Fibroblast of upper back skin (primary cell): ENCODE data around the gene ARHGAP11B.
A peak's percentile ranks its signal among the peaks of the same experiment; 100 is the strongest.
"Not testable (repeated sequence)": the region's sequence is repeated elsewhere in the genome, so short reads cannot be mapped to it uniquely, and the experiment has no call there.

ENCODE experiments used
- DNase-seq: peaks from one replicate; pipeline ENCODE4 v3.0.0-alpha.2; 2013

The ARHGAP11B gene

DNA sequence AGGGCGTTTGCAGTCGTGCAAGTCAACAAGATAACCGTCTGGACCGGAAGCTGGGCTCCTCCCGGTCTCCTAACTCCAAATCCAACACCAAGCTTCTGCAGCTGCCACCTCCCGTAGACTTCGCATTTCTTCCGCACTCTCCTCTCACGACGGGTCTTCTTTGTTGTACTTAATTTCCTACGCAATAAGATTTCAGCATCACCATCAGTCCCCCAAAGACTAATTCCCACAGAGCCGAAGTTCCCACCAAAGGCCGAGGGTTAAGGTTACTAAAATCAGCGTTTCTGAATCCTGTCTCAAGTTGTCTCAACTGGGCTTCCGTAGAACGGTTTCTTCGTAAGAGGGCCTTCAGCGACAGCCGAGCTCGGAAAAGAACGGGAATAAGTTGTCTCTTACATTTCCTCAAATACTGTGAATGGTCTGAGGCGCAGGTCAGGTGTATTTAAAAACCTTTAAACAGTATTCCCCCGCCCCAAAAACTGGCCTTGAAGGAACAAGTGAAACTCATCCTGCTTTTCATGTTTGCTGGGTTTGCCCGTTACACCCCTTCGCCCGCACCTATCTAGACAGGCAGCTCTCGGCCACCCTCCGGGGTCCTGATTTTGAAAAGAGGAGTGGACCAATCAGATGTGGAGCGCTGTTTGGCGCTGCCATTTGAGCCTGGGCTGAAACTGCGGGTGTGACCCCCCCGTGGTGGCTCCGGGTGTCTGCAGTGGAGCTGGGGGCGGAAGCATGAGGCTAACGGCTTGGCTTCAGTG lies at the start of gene ARHGAP11B:
Gene ARHGAP11B, plus strand, starts transcription at position 693 of the 758 bp plus-strand sequence.
- DNase-seq: peak; percentile 97

- DNase-seq: not testable (repeated sequence)
These were observed 46.4 kb upstream of the ARHGAP11B start for GRCh38 chr15:30579394-30579970.

DNA sequence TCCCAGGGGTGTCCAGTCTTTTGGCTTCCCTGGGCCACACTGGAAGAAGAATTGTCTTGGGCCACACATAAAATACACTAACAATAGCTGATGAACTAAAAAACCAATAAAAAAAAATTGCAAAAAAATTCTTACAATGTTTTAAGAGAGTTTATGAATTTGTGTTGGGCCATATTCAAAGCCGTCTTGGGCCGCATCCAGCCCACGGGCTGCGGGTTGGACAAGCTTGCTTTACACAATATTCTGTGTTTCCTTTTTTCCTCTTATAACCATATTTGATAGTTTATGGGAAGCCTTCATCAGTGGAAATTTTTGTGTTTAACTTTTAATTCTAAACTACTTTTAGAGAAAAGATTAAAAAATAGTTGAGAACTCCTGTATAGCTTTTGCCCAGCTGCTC lies 45.2 kb upstream of the ARHGAP11B start:
- DNase-seq: not testable (repeated sequence)

GRCh38 chr15:30598953-30599352 lies 27.0 kb upstream of the ARHGAP11B start:
- DNase-seq: not testable (repeated sequence)

GRCh38 chr15:30603796-30604195 lies 22.1 kb upstream of the ARHGAP11B start, which contains the start of gene GOLGA8H:
Gene GOLGA8H, plus strand, starts transcription at chr15:30604028. Its CDS starts 98 bp downstream, at chr15:30604126.
- not testable (repeated sequence) for DNase-seq

DNA sequence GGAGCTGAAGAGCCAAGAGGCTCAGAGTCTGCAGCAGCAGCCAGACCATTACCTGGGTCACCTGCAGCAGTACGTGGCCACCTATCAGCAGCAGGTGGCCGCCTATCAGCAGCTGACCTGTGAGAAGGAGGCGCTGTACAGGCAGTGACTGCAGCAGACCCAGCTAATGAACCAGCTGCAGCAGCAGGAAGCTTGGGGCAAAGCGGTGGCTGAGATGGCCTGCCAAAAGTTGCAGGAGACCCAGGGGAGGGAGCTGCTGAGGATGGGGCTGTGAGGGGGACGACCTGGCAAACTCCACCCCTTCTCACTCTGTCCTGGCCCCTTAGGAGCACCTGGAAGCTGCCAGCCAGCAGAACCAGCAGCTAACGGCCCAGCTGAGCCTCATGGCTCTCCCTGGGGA lies 13.7 kb upstream of the ARHGAP11B start:
- not testable (repeated sequence) for DNase-seq

- DNase-seq: peak; percentile 37
These were observed 4.6 kb upstream of the ARHGAP11B start for GRCh38 chr15:30621342-30621741.

DNA sequence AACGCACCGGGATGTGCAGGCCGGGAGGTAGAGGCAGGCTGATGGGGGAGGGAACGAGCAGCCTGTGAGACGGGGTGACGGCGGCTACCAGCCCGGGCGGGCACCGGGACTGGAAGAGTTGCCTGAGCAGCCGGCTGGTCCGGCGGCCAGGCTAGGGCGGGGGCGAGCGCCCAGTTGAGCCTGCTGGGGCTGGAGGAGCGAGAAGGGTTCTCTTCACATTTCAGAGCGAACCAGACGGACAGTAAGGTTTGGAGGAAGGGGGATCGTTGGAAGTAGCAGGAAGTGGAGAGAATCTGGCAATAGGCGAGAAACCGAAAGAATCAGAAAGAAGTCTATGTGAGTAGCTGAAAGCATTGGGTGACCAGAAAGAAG lies 252 bp downstream of the ARHGAP11B start:
- DNase-seq: peak; percentile 10

- DNase-seq: peak; percentile 2
These were observed 704 bp downstream of the ARHGAP11B start for GRCh38 chr15:30626632-30627031.

DNA sequence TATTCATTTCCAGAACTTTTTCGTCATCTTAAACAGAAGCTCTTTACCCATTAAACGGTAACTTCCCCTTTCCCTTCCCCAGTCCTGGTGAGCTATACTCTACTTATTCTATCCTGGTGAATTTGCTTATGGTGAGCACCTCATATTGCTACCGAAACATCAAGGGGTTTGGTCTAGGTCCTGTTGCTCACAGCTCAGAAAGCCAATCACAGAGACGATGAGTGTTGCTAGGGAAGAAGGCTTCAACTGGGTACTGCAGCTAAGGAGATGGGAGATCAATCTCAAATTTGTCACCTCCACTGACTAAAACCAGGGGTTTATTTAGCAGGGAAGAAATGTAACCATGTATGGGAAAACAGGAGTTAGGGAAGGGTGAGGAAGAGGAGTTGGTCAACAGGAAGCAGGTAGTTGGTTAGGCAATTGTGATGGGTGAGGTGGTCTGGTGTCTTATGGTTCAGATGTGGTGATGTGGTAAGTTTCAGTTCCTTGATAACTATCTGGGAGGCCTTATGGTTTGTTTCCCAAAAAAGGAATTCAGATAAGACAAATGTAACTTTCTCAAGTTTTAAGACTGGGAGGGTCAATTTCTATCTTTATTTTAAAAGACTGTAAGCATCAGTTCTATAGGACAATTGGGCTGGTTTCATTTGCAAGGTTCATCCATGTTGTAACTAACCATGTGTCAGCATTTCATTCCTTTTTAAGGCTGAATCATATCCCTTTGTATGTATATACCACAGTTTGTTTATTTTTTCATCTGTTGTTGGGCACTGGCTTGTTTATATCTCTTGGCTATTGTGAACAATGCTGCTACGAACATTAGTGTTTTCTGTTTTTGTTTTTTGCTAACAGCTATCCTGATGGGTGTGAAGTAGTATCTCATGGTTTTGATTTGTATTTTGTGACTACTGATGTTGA lies 24.3 kb downstream of the ARHGAP11B start:
- no peak for DNase-seq

- DNase-seq: peak; percentile 27
These were observed 35.2 kb downstream of the ARHGAP11B start for GRCh38 chr15:30661154-30661553.

DNA sequence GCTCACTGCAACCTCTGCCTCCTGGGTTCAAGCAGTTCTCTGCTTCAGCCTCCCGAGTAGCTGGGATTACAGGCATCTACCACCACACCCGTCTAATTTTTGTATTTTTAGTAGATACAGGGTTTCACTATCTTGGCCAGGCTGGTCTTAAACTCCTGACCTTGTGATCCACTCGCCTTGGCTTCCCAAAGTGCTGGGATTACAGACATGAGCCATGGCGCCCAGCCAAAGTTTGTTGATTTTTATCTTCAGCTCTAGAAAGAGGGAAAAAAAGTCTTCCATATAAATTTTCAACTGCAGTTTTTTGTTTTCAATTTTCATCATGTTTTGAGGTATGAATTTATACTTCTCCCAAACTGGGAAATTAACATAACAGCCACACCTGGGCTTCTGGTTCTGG lies 43.7 kb downstream of the ARHGAP11B start:
- peak; percentile 2 for DNase-seq

DNA sequence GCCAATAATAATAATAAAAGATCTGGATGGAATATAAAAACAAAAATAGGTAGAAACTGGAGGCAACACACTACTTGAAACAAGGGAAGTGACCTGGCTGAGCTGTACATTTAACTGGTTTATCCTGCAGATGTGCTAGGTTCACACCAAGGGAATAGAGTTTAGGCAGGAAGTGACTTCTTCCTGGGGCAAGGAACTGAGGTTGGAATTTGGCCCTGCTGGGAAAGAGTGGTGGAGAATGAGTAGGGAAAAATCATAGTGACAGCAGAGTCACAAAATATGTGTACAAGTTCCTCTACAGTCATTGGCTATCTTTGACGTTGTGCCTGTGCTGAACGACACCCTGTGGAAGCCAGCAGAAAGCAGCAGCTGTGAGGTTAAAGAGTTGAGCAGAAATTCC lies 44.1 kb downstream of the ARHGAP11B start:
- peak; percentile 0 for DNase-seq

- no peak for DNase-seq
These were observed 45.4 kb downstream of the ARHGAP11B start for GRCh38 chr15:30671309-30671708.

DNA sequence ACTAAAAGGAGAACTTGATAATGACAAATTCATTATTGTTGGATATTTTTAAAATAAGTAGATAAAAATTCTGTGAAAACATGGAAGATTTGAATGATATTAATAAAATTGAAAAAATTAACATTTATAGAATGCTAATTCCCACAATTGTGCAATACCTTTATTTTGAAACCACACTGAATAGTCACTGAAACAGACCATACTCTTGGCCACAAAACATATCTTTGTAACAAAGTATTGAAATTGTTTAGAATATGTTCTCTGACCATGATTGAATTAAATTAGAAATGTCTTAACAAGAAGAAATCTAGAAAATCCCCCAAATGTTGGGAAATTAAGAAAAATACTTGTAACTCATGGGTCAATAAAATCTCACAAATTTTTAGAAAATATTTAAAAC lies 49.2 kb downstream of the ARHGAP11B start:
- peak; percentile 1 for DNase-seq

DNA sequence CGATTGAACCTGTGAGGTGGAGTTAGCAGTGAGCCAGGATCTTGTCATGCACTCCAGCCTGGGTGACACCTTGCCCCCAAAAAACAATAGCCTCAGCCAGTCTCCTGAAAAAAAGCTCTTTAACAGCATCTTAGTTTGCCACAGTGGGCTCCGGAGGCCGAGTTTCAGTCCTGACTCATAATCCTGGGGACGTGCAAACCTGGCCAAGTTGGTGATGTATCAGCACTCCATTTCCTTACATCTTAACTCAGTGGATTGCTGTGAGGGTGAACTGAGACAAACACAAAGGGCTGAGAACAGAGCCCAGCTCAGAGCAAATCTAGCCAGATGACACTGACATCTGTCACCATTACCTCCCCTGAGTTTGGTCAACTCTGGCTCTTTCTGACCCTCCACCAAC lies 50.0 kb downstream of the ARHGAP11B start:
- DNase-seq: peak; percentile 46

GRCh38 chr15:30680997-30681396 lies 55.1 kb downstream of the ARHGAP11B start:
- DNase-seq: peak; percentile 1

GRCh38 chr15:30685709-30686285 lies 59.9 kb downstream of the ARHGAP11B start:
- DNase-seq: not testable (repeated sequence)

- DNase-seq: not testable (repeated sequence)
These were observed 60.7 kb downstream of the ARHGAP11B start for GRCh38 chr15:30686651-30687050.
